Neural cell (in vitro differentiated cells): ENCODE measurements around the gene CELA3A. TPM values are rescaled to one million over a fixed set of nuclear protein-coding genes. Genes with fewer than 3 reads are reported as not detected.
"Not testable (repeated sequence)": the region's sequence is repeated elsewhere in the genome, so short reads cannot be mapped to it uniquely, and the experiment has no call there.

Experiments used
- H2AFZ ChIP-seq: fragments of 200-600, 300-800 bp; sonication (generic), shearing (Covaris generic); 2 replicates; pipeline ENCODE4 v1.6.0; 2014; ENCODE audit warnings: low read depth, mild to moderate bottlenecking, antibody characterized with exemption, low read length, moderate library complexity
- H3F3A ChIP-seq: fragments of 200-600 bp; shearing (Covaris generic); 2 replicates; pipeline ENCODE4 v1.6.1; 2016; ENCODE audit warnings: mild to moderate bottlenecking, moderate library complexity, mixed read lengths, antibody characterized with exemption, low read length; ENCODE audit not compliant: insufficient read depth, poor library complexity, severe bottlenecking
- H3K27ac ChIP-seq: fragments of 200-600, 300-800 bp; sonication (generic), shearing (Covaris generic); 2 replicates; pipeline ENCODE4 v1.5.1; 2014; ENCODE audit warnings: mild to moderate bottlenecking, low read length, moderate library complexity
- H3K27me3 ChIP-seq: fragments of 300-800, 200-600 bp; sonication (generic), shearing (Covaris generic); 2 replicates; pipeline ENCODE4 v1.6.0; 2014; ENCODE audit warnings: mild to moderate bottlenecking, low read depth, low read length, moderate library complexity; ENCODE audit not compliant: insufficient read depth
- H3K36me3 ChIP-seq: fragments of 300-800, 200-600 bp; sonication (generic), shearing (Covaris generic); 2 replicates; pipeline ENCODE4 v1.5.1; 2014; ENCODE audit warnings: mild to moderate bottlenecking, antibody characterized with exemption, low read length, moderate library complexity; ENCODE audit not compliant: insufficient read depth
- H3K4me2 ChIP-seq: fragments of 300-800, 200-600 bp; sonication (generic), shearing (Covaris generic); 2 replicates; pipeline ENCODE4 v1.6.0; 2014; ENCODE audit warnings: mild to moderate bottlenecking, low read length
- H3K4me3 ChIP-seq: fragments of 300-800, 200-600 bp; sonication (generic), shearing (Covaris generic); 2 replicates; pipeline ENCODE4 v1.5.1; 2014; ENCODE audit warnings: mild to moderate bottlenecking, low read length, moderate library complexity
- H3K79me2 ChIP-seq: fragments of 200-600 bp; shearing (Covaris generic); replicated peaks from 2 replicates; pipeline ENCODE4 v1.6.0; 2014; ENCODE audit warnings: mild to moderate bottlenecking, low read length, moderate library complexity; ENCODE audit not compliant: insufficient read depth
- H3K9ac ChIP-seq: fragments of 300-800, 200-600 bp; sonication (generic), shearing (Covaris generic); 2 replicates; pipeline ENCODE4 v1.6.1; 2016; ENCODE audit warnings: mild to moderate bottlenecking, low read length, mixed read lengths
- H3K9me2 ChIP-seq: fragments of 200-600 bp; shearing (Covaris generic); 2 replicates; pipeline ENCODE4 v1.6.1; 2016; ENCODE audit warnings: mild to moderate bottlenecking, low read length, mixed read lengths; ENCODE audit not compliant: insufficient read depth
- H3K9me3 ChIP-seq: fragments of 200-600, 300-800 bp; sonication (generic), shearing (Covaris generic); 2 replicates; pipeline ENCODE4 v1.6.1; 2016; ENCODE audit warnings: mild to moderate bottlenecking, mixed run types, low read length, moderate library complexity, mixed read lengths
- H4K20me1 ChIP-seq: fragments of 200-600 bp; shearing (Covaris generic); 2 replicates; pipeline ENCODE4 v1.6.1; 2016; ENCODE audit warnings: mild to moderate bottlenecking, mixed run types; ENCODE audit not compliant: insufficient read depth
- polyA plus RNA-seq: library from polyadenylated mRNA; depleted of rRNA; stranded (reverse); fragments of >200 nt; gene quantifications from 2 replicates; pipeline ENCODE4 v1.2.3, GENCODE V29; 2014

The CELA3A gene
- polyA plus RNA-seq, 1 donor from 2014 or later: not detected

DNA sequence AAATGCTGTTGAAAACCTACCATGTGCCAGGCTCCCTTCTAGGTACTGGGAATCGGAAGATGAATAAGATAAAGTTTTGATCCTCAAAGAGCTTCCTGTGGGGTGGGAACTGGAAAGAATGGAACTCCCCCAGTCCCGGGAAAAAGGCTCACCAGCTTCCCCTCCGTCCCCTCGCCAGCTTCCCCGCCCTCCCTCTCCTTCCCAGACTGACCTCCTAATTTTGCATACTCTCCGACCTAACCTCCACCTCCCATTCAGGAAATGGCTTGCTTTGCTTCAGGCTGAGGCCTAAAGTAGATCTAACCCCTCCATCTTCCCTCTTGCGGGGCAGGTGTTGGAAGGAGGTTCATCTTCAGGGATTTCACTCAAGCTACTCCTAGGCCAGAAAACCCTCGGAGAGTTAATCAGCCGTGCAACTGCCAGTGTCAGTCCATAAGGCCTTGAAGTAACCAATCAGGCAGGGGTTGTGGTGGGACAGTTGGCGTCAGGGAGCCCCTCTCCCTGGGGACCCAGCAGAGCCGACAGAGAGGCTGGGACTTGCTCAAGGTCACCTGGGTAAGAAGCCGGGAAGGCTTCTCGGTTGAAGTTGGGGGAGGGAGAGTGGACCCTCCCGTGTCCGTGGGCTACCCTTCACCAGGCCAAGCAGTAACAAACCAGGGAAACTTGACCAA lies 2.7 kb upstream of the CELA3A start:
- H3K9me2 ChIP-seq, H3K9ac ChIP-seq, H3F3A ChIP-seq, H2AFZ ChIP-seq, H3K9me3 ChIP-seq, H3K4me2 ChIP-seq, H3K4me3 ChIP-seq, H3K79me2 ChIP-seq, H3K27ac ChIP-seq, H4K20me1 ChIP-seq, H3K27me3 ChIP-seq, H3K36me3 ChIP-seq: not testable (repeated sequence)

- not testable (repeated sequence) for H3K4me3 ChIP-seq, H3K36me3 ChIP-seq, H4K20me1 ChIP-seq
Observed at GRCh38 chr1:21999645-22000044, 1.8 kb upstream of the CELA3A start.

DNA sequence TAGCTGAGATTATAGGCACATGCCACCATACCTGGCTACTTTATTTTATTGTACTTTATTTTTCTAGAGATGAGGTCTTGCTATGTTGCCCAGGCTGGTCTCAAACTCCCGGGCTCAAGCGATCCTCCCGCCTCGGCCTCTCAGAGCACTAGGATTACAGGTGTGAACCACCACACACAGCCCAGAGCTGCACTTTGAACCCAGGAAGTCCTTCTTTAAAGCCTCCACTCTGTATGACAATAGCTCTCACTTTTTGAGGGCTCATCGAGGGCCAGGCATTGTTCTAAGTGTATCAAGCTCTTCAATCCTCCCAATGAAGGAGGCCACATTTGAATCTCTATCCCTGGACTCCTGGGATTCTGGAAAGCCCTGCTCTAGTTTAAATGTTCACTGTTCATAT lies 1.0 kb downstream of the CELA3A start:
- not testable (repeated sequence) for H3K27me3 ChIP-seq, H4K20me1 ChIP-seq, H3K79me2 ChIP-seq, H3K9ac ChIP-seq, H3K9me2 ChIP-seq, H3K4me2 ChIP-seq, H3K27ac ChIP-seq, H3F3A ChIP-seq, H3K9me3 ChIP-seq, H3K4me3 ChIP-seq, H2AFZ ChIP-seq, H3K36me3 ChIP-seq

More at GRCh38 chr1:21999645-22000044, 1.8 kb upstream of the CELA3A start:
- not testable (repeated sequence) for H3K9me3 ChIP-seq, H3K27me3 ChIP-seq, H3F3A ChIP-seq, H2AFZ ChIP-seq, H3K79me2 ChIP-seq, H3K27ac ChIP-seq, H3K9ac ChIP-seq, H3K4me2 ChIP-seq, H3K9me2 ChIP-seq

- H3K4me3 ChIP-seq, H3K9me3 ChIP-seq, H3F3A ChIP-seq, H3K27me3 ChIP-seq, H3K9me2 ChIP-seq, H3K4me2 ChIP-seq, H2AFZ ChIP-seq, H3K79me2 ChIP-seq, H3K9ac ChIP-seq, H3K36me3 ChIP-seq, H4K20me1 ChIP-seq, H3K27ac ChIP-seq: not testable (repeated sequence)
Observed at GRCh38 chr1:22002875-22003274, 1.4 kb downstream of the CELA3A start.

DNA sequence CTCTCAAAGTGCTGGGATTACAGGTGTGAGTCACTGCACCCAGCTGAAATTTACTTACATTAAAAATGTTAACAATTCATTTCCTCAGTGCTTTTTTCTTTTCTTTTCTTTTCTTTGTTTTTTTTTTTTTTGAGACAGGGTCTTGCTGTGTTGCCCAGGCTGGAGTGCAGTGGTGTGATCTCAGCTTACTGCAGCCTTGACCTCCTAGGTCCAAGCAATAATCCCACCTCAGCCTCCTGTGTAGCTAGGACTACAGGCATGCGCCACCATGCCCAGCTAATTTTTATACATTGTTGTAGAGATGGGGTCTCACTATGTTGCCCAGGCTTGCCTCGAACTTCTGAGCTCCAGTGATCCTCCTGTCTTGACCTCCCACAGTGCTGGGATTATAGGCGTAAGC lies 2.5 kb downstream of the CELA3A start:
- H3F3A ChIP-seq, H3K36me3 ChIP-seq, H3K9ac ChIP-seq, H2AFZ ChIP-seq, H3K4me3 ChIP-seq, H3K4me2 ChIP-seq, H3K79me2 ChIP-seq, H3K9me3 ChIP-seq, H3K9me2 ChIP-seq, H3K27ac ChIP-seq, H4K20me1 ChIP-seq, H3K27me3 ChIP-seq: not testable (repeated sequence)

GRCh38 chr1:22005261-22006149 lies 4.0 kb downstream of the CELA3A start:
- H2AFZ ChIP-seq: not testable (repeated sequence)

GRCh38 chr1:22006736-22007135 lies 5.3 kb downstream of the CELA3A start:
- not testable (repeated sequence) for H3K4me2 ChIP-seq, H3K27ac ChIP-seq, H3K27me3 ChIP-seq, H3K9ac ChIP-seq, H3K4me3 ChIP-seq, H3F3A ChIP-seq, H3K9me2 ChIP-seq, H2AFZ ChIP-seq, H4K20me1 ChIP-seq, H3K36me3 ChIP-seq, H3K9me3 ChIP-seq, H3K79me2 ChIP-seq

More at GRCh38 chr1:22005261-22006149, 4.0 kb downstream of the CELA3A start:
- not testable (repeated sequence) for H3K4me3 ChIP-seq, H3K9me2 ChIP-seq, H3K79me2 ChIP-seq, H3K9ac ChIP-seq, H3F3A ChIP-seq, H3K36me3 ChIP-seq, H3K9me3 ChIP-seq, H3K27me3 ChIP-seq, H3K4me2 ChIP-seq, H3K27ac ChIP-seq, H4K20me1 ChIP-seq

DNA sequence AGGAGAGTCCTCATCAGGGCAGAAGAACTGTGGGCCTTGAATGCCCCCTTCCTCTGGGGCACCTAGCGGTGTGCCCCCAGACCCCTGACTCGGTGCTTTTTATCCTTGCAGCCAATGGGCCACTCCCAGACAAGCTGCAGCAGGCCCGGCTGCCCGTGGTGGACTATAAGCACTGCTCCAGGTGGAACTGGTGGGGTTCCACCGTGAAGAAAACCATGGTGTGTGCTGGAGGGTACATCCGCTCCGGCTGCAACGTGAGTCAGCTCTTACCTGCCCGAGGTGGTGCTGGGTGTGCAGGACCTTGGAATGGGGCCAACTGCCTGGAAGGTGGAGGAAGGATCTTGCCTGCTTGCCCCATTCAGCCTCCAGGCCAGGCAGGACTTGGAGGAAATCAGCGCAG lies 5.8 kb downstream of the CELA3A start:
- not testable (repeated sequence) for H3K9ac ChIP-seq, H3K79me2 ChIP-seq, H3F3A ChIP-seq, H3K9me2 ChIP-seq, H4K20me1 ChIP-seq, H3K4me2 ChIP-seq, H3K9me3 ChIP-seq, H3K36me3 ChIP-seq, H3K27me3 ChIP-seq, H2AFZ ChIP-seq, H3K4me3 ChIP-seq, H3K27ac ChIP-seq
